HCT116 (cell line): ENCODE data around the gene CNTROB. TPM values are rescaled to one million over a fixed set of nuclear protein-coding genes. Genes with fewer than 3 reads are reported as not detected.

Source experiments
- ATAC-seq: fragments of 200-7000 bp; cut with Tn5 transposase; 2 replicates; pipeline ENCODE4 v1.9.1; 2020; ENCODE audit warnings: mild to moderate bottlenecking, moderate library complexity
- BruUV-seq: library from RNA; stranded (reverse); fragments of 400-500 nt; replicated peaks from 2 replicates; lab custom pipeline; 2021; lab: Mats Ljungman, UMichigan
- CTCF ChIA-PET: fragments of 300-600 bp; sonication (Branson Sonifier 250); formaldehyde crosslinking; loops from one replicate; lab custom pipeline; 2021; ENCODE audit warnings: antibody characterized with exemption; lab: Charles Lee
- POLR2A ChIA-PET: fragments of 300-600, 350-600 bp; sonication (Branson Sonifier 250); formaldehyde crosslinking; loops from one replicate; lab custom pipeline; 2021; ENCODE audit warnings: antibody characterized with exemption; lab: Charles Lee
- RAD21 ChIA-PET, 2 experiments: fragments of 300-600 bp; sonication (Branson Sonifier 250); formaldehyde crosslinking; loops; one replicate each; lab custom pipeline; 2023; ENCODE audit warnings: low total read pairs in 2 of 2; ENCODE audit not compliant: uncharacterized antibody in 2 of 2, unreplicated experiment in 2 of 2, low non-redundant PET in 1 of 2; lab: Charles Lee
- DNase-seq: peaks from one replicate; pipeline ENCODE4 v3.0.0-alpha.2; 2010; ENCODE audit warnings: low read depth, low spot score
- H2AFZ ChIP-seq: fragments of 200-600 bp; shearing (Covaris generic), sonication (generic); 2 replicates; pipeline ENCODE4 v1.6.1; 2017; ENCODE audit warnings: low read depth, mixed run types, mixed read lengths, antibody characterized with exemption, low read length; ENCODE audit not compliant: poor library complexity, severe bottlenecking
- H3K27ac ChIP-seq: 2 replicates; pipeline ENCODE4 v1.5.1; 2012; ENCODE audit warnings: low read depth, low read length
- H3K27me3 ChIP-seq: fragments of 200-600 bp; sonication (generic); 2 replicates; pipeline ENCODE4 v1.6.1; 2016; ENCODE audit warnings: mixed run types, low read length, mixed read lengths; ENCODE audit not compliant: insufficient read depth
- H3K36me3 ChIP-seq, 2 experiments: fragments of 200-500 bp in 1 of 2; fragments of 200-600 bp in 1 of 2; sonication (Bioruptor generic) in 1 of 2; sonication (generic) in 1 of 2; 2 replicates each; pipeline versions ENCODE4 v1.5.1 to v1.6.1; 2014 to 2016; ENCODE audit warnings: low read length in 2 of 2, inconsistent platforms in 1 of 2, mixed read lengths in 1 of 2, mixed run types in 1 of 2; ENCODE audit not compliant: insufficient read depth in 2 of 2, control insufficient read depth in 1 of 2
- H3K4me1 ChIP-seq, 2 experiments: fragments of 200-600 bp in 1 of 2; sonication (generic) in 1 of 2; 2 replicates each; pipeline versions ENCODE4 v1.5.1 to v1.6.1; 2012 to 2017; ENCODE audit warnings: low read length in 2 of 2, inconsistent platforms in 1 of 2, mild to moderate bottlenecking in 1 of 2, mixed read lengths in 1 of 2, mixed run types in 1 of 2, moderate library complexity in 1 of 2; ENCODE audit not compliant: insufficient read depth in 2 of 2, control insufficient read depth in 1 of 2
- H3K4me2 ChIP-seq: fragments of 200-600 bp; sonication (generic); 2 replicates; pipeline ENCODE4 v1.6.1; 2017; ENCODE audit warnings: mixed run types, low read length, mixed read lengths
- H3K4me3 ChIP-seq, 2 experiments: fragments of 200-600 bp in 1 of 2; sonication (generic) in 1 of 2; replicated peaks in 1 of 2; 2 replicates each; pipeline ENCODE4 v1.5.1; 2011 to 2016; ENCODE audit warnings: low read length in 2 of 2, control low read depth in 1 of 2, low read depth in 1 of 2, mild to moderate bottlenecking in 1 of 2, mixed read lengths in 1 of 2, mixed run types in 1 of 2
- H3K79me2 ChIP-seq: fragments of 200-600 bp; sonication (generic); 2 replicates; pipeline ENCODE4 v1.6.1; 2017; ENCODE audit warnings: mild to moderate bottlenecking, mixed run types, low read length, moderate library complexity, mixed read lengths; ENCODE audit not compliant: insufficient read depth
- H3K9ac ChIP-seq: fragments of 200-600 bp; sonication (generic); 2 replicates; pipeline ENCODE4 v1.6.1; 2016; ENCODE audit warnings: low read length, mixed read lengths
- H3K9me2 ChIP-seq: fragments of 200-600 bp; sonication (generic), shearing (Covaris generic); 2 replicates; pipeline ENCODE4 v1.6.1; 2017; ENCODE audit warnings: mixed run types, mild to moderate bottlenecking, moderate library complexity; ENCODE audit not compliant: insufficient read depth
- H3K9me3 ChIP-seq, 2 experiments: fragments of 200-500 bp in 1 of 2; fragments of 200-600 bp in 1 of 2; sonication (Bioruptor generic) in 1 of 2; sonication (generic) in 1 of 2; 2 replicates each; pipeline ENCODE4 v1.6.1; 2014 to 2017; ENCODE audit warnings: low read length in 2 of 2, mixed read lengths in 2 of 2, inconsistent platforms in 1 of 2, low read depth in 1 of 2, mild to moderate bottlenecking in 1 of 2, mixed run types in 1 of 2, moderate library complexity in 1 of 2; ENCODE audit not compliant: control insufficient read depth in 1 of 2, insufficient read depth in 1 of 2
- H4K20me1 ChIP-seq: fragments of 200-600 bp; sonication (generic), shearing (Covaris generic); 2 replicates; pipeline ENCODE4 v1.6.1; 2017; ENCODE audit warnings: mixed run types, mild to moderate bottlenecking, moderate library complexity; ENCODE audit not compliant: insufficient read depth
- CTCF ChIP-seq, 3 experiments: fragments of 200-600 bp in 1 of 3; sonication (generic) in 1 of 3; IDR thresholded peaks in 2 of 3; conservative IDR thresholded peaks in 1 of 3; 2 replicates each; pipeline ENCODE4 v1.5.1; 2012 to 2017; ENCODE audit warnings: low read depth in 2 of 3, low read length in 2 of 3, antibody characterized with exemption in 1 of 3, borderline replicate concordance in 1 of 3, control low read depth in 1 of 3, mild to moderate bottlenecking in 1 of 3, mixed read lengths in 1 of 3, mixed run types in 1 of 3, moderate library complexity in 1 of 3; ENCODE audit not compliant: insufficient read depth in 1 of 3
- ELF1 ChIP-seq: IDR thresholded peaks from 2 replicates; pipeline ENCODE4 v1.6.1; 2012; ENCODE audit warnings: low read depth, borderline replicate concordance
- EZH2phosphoT487 ChIP-seq: fragments of 200-600 bp; IDR thresholded peaks from 2 replicates; pipeline ENCODE4 v1.6.1; 2018; ENCODE audit warnings: antibody characterized with exemption, borderline replicate concordance
- FOSL1 ChIP-seq: IDR thresholded peaks from 2 replicates; pipeline ENCODE4 v1.6.1; 2012; ENCODE audit warnings: low read depth
- POLR2A ChIP-seq: IDR thresholded peaks from 2 replicates; pipeline ENCODE4 v1.7.0; 2011; ENCODE audit warnings: borderline replicate concordance; ENCODE audit not compliant: insufficient read depth, insufficient read length; ENCODE audit errors: extremely low read depth
- RAD21 ChIP-seq: IDR thresholded peaks from 2 replicates; pipeline ENCODE4 v1.6.1; 2012; ENCODE audit warnings: low read depth, mild to moderate bottlenecking
- REST ChIP-seq: IDR thresholded peaks from 2 replicates; pipeline ENCODE4 v1.6.1; 2012; ENCODE audit warnings: low read depth
- SIN3A ChIP-seq: IDR thresholded peaks from 2 replicates; pipeline ENCODE4 v1.6.1; 2012; ENCODE audit warnings: low read depth
- SP1 ChIP-seq: IDR thresholded peaks from 2 replicates; pipeline ENCODE4 v1.6.1; 2012; ENCODE audit warnings: low read depth
- YY1 ChIP-seq: IDR thresholded peaks from 2 replicates; pipeline ENCODE4 v1.6.1; 2011; ENCODE audit warnings: low read length, low read depth, moderate library complexity, mild to moderate bottlenecking; ENCODE audit not compliant: insufficient replicate concordance; ENCODE audit errors: extremely low read depth
- ZBTB33 ChIP-seq: IDR thresholded peaks from 2 replicates; pipeline ENCODE4 v1.6.1; 2011; ENCODE audit warnings: mild to moderate bottlenecking, low read length, moderate library complexity; ENCODE audit not compliant: insufficient replicate concordance; ENCODE audit errors: extremely low read depth
- ZFX ChIP-seq: fragments of 450-650 bp; IDR thresholded peaks from 2 replicates; pipeline ENCODE4 v1.6.1; 2017
- ZNF274 ChIP-seq: fragments of 200-500 bp; sonication (Bioruptor generic); IDR thresholded peaks from 2 replicates; pipeline ENCODE4 v1.6.1; 2014; ENCODE audit warnings: mild to moderate bottlenecking, low read depth, low read length, inconsistent platforms
- intact Hi-C: fragments of 100-400 bp; cut with micrococcal nuclease; formaldehyde crosslinking; loops from 2 replicates; pipeline ENCODE4 v1.10.0; 2022
- total RNA-seq: library from RNA; stranded (reverse); gene quantifications from one replicate; pipeline ENCODE4 v1.2.1, GENCODE V29; 2021; ENCODE audit not compliant: unreplicated experiment

CNTROB gene
- total RNA-seq, 1 experiment from 2014 or later = 54.6 TPM

GRCh38 chr17:7911116-7911515, 20.9 kb upstream of the CNTROB start:
- no peaks in the 10 kb centered on the region for H4K20me1 ChIP-seq
- H3K36me3 ChIP-seq = peaks cover 10 to 13% of the 10 kb centered on the region in 2 experiments; a peak in 3 of 4 replicates
- H3K9me2 ChIP-seq = no peaks in the 10 kb centered on the region
- no peak overlapping the region for H3K9ac ChIP-seq
- peaks cover 3 to 21% of the 10 kb centered on the region in 2 experiments; a peak in 3 of 4 replicates for H3K4me1 ChIP-seq
- no peak overlapping the region for H3K27ac ChIP-seq
- H3K4me2 ChIP-seq = no peak overlapping the region
- ChIA-PET POLR2A (no interaction called here), RAD21 (no interaction called here), CTCF (interaction anchor here (2.6 to 3.3 kb wide), 2 partner anchors 78 to 130 kb away, joined by 47 to 55 read pairs; no protein-coding TSS in a partner anchor)
- no peak for TF ChIP-seq REST
- TF ChIP-seq ZFX = no peak
- no peak for TF ChIP-seq YY1
- TF ChIP-seq FOSL1 = no peak
- no peak for TF ChIP-seq ZNF274
- TF ChIP-seq CTCF (IDR thresholded peaks at IDR 0.05 in 2 of 3, conservative IDR thresholded peaks at IDR 0.05 in 1 of 3; ENCODE audit: borderline replicate concordance in 1 of 3, insufficient read depth in 1 of 3, low read depth in 2 of 3, low read length in 2 of 3) = no peak
- no peak for TF ChIP-seq SIN3A
- no peak for TF ChIP-seq ELF1
- no peak for TF ChIP-seq ZBTB33
- TF ChIP-seq RAD21 = no peak
- no peak for TF ChIP-seq EZH2phosphoT487
- TF ChIP-seq POLR2A = no peak
- no peak for TF ChIP-seq SP1
- DNase-seq (no peak), ATAC-seq (no peak)
- no peaks in the 10 kb centered on the region for H3K27me3 ChIP-seq
- no peak overlapping the region for H2AFZ ChIP-seq
- no peak overlapping the region for H3K4me3 ChIP-seq
- BruUV-seq = no TSS peak
- intact Hi-C loops = loop anchor here (5.0 kb wide), 1 partner anchor 89 kb away; no protein-coding TSS in a partner anchor
- H3K79me2 ChIP-seq = no peaks in the 10 kb centered on the region
- H3K9me3 ChIP-seq = no peaks in the 10 kb centered on the region
